ENCODE results near the gene TEC. TPM values are rescaled to one million over a fixed set of nuclear protein-coding genes. Genes with fewer than 3 reads are reported as not detected.
"Not testable (repeated sequence)": the region's sequence is repeated elsewhere in the genome, so short reads cannot be mapped to it uniquely, and the experiment has no call there.

The TEC gene
- total RNA-seq = 8.7 and 8.8 TPM in 2 replicates

DNA sequence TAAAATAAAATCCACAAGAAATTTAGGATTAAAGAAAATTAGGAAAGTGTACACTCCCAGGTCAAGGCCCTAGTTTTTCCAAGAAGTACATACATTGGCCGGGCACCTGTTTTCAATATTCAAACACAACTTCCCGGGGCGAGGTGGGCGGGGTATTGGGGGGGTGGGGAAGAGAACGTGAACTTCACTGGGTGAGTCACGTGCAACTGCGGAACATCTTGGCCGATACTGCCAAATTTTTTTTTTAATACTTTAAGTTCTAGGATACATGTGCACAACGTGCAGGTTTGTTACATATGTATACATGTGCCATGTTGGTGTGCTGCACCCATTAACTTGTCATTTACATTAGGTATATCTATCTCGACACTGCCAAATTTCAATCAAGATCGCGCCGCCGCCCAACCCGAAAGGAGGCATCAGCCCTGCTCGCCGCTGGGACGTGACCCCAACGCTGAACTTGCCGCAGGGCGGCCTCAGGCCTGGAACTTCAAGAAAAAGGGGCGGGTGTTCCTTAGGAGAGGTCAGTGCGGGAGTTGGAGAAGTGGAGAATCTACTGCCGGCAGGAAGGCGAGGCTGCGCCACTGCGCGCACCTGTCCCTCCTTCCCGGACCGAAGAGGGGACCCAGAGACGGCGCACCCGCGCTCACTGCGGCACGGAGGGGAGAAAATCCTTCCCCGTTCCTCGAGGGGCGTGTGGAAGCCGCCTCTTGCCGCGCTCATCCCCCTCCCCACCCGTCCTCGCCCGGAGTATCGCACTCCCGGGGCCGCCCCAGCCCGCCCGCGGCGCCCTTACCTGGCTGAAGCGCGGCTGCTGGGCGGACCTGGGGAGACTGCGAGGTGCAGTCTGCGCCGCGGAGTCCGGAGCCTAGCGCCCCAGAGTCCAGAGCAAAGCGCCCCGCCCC, at the start of gene TEC:
TEC (minus strand) TSS at position 883 of the 905 bp plus-strand sequence. CDS start 41,224 bp downstream, outside the sequence.
- no peak for TF ChIP-seq CTCF (IDR thresholded peaks at IDR 0.05)
- peak within 1 kb of the TSS; percentile 92 for H3K27ac Mint-ChIP-seq
- ATAC-seq (ENCODE audit: low read depth) = peak; percentile 29
- no peaks in the 10 kb centered on the region for H3K9me3 Mint-ChIP-seq
- peaks cover 9% of the 10 kb centered on the region for H3K36me3 Mint-ChIP-seq (ENCODE audit: low read depth)
- no peaks in the 10 kb centered on the region for H3K27me3 Mint-ChIP-seq
- peaks cover 39% of the 10 kb centered on the region for H3K4me1 Mint-ChIP-seq
- ChIA-PET POLR2A (no interaction called here), CTCF (no interaction called here)
- peak; percentile 62 for DNase-seq
- intact Hi-C loops (cut with micrococcal nuclease) = loop anchor here (1.0 to 5.0 kb wide), 9 partner anchors 22 to 806 kb away; partner anchors contain the start of genes COMMD8, NFXL1, OCIAD1 and OCIAD2
- peak within 1 kb of the TSS; percentile 96 for H3K4me3 Mint-ChIP-seq

DNA sequence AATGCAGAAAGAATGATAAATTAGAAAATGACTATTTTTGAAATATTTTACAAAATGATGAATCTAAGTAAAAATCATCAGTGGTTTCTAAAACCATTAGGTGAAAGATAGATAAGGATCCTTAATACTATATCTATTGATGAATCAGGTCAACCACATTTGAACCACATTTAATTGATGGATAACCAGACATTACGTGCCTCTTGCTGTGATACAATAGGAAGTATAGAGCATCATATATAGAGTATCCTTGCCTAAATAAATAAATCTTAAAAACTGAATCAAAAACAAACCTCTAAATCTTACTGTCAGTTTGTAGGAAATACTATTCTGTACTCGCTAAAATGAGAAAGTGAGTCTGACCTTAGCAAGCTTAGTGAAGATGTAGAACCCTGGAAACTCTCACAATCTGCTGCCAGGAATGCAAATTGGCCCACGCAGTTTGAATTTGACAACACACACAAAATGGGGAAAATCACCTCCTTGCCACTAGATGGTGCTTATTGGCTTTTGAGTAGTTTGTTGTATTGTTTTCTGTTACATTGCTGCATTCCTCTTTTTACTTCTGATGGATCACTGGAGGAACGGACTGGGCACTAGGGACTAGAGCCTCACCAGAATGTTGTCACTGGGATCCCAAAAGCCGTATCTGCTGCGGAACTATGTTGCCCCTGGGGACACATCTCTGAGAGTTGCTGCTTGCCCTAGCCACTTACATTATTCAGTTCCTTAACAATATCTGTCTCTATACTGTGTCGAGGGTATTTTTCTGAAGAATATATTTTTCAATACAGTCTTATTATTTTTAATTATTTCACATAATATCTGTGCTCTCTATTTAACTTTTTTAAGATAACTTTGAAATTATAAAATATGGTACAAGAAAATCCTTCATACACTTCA, 46.3 kb upstream of the TEC start:
- H3K4me3 Mint-ChIP-seq = no peak overlapping the region
- no peak for DNase-seq
- intact Hi-C loops (cut with micrococcal nuclease) = loop anchor here (2.0 to 5.0 kb wide), 2 partner anchors 181 to 647 kb away; no protein-coding TSS in a partner anchor
- TF ChIP-seq CTCF (IDR thresholded peaks at IDR 0.05) = no peak
- H3K4me1 Mint-ChIP-seq = no peaks in the 10 kb centered on the region
- H3K9me3 Mint-ChIP-seq = no peaks in the 10 kb centered on the region
- no peak overlapping the region for H3K27ac Mint-ChIP-seq
- peak; percentile 28 for ATAC-seq (ENCODE audit: low read depth)
- ChIA-PET POLR2A (no interaction called here), CTCF (no interaction called here)
- H3K36me3 Mint-ChIP-seq (ENCODE audit: low read depth) = no peaks in the 10 kb centered on the region
- H3K27me3 Mint-ChIP-seq = no peaks in the 10 kb centered on the region

GRCh38 chr4:48314746-48315145, 45.1 kb upstream of the TEC start:
- H3K4me3 Mint-ChIP-seq, CTCF ChIA-PET: not testable (repeated sequence)
- intact Hi-C loops (cut with micrococcal nuclease) = loop anchor here (5.0 kb wide), 1 partner anchor 183 kb away; no protein-coding TSS in a partner anchor

GRCh38 chr4:48311896-48312295, 42.3 kb upstream of the TEC start:
- TF ChIP-seq CTCF (IDR thresholded peaks at IDR 0.05) = no peak
- ATAC-seq (ENCODE audit: low read depth) (no peak), DNase-seq (no peak)
- intact Hi-C loops (cut with micrococcal nuclease) = no loop called here
- POLR2A ChIA-PET = no interaction called here
- Mint-ChIP-seq H3K4me3 (no peak overlapping the region), H3K36me3 (ENCODE audit: low read depth) (no peaks in the 10 kb centered on the region), H3K27ac (no peak overlapping the region), H3K9me3 (no peaks in the 10 kb centered on the region), H3K27me3 (no peaks in the 10 kb centered on the region), H3K4me1 (no peaks in the 10 kb centered on the region)
- CTCF ChIA-PET = no interaction called here

More at GRCh38 chr4:48314746-48315145, 45.1 kb upstream of the TEC start:
- H3K36me3 Mint-ChIP-seq (ENCODE audit: low read depth); DNase-seq; POLR2A ChIA-PET; H3K27me3 Mint-ChIP-seq; H3K9me3 Mint-ChIP-seq; ATAC-seq (ENCODE audit: low read depth); H3K27ac Mint-ChIP-seq; H3K4me1 Mint-ChIP-seq: not testable (repeated sequence)

- intact Hi-C loops (cut with micrococcal nuclease) = no loop called here
- ChIA-PET CTCF (no interaction called here), POLR2A (no interaction called here)
- H3K27ac Mint-ChIP-seq = no peak overlapping the region
- H3K36me3 Mint-ChIP-seq (ENCODE audit: low read depth) = no peaks in the 10 kb centered on the region
- ATAC-seq (ENCODE audit: low read depth) = no peak
- no peaks in the 10 kb centered on the region for H3K4me1 Mint-ChIP-seq
- no peaks in the 10 kb centered on the region for H3K27me3 Mint-ChIP-seq
- no peak overlapping the region for H3K4me3 Mint-ChIP-seq
- TF ChIP-seq CTCF (IDR thresholded peaks at IDR 0.05) = no peak
- H3K9me3 Mint-ChIP-seq = no peaks in the 10 kb centered on the region
- DNase-seq = no peak
Observed at GRCh38 chr4:48308901-48309300, 39.3 kb upstream of the TEC start.
